Panc1 (cell line): Measurements from ENCODE around the gene SRSF9. TPM values are rescaled to one million over a fixed set of nuclear protein-coding genes. Genes with fewer than 3 reads are reported as not detected.

Source experiments
- ATAC-seq: fragments of 200-7000 bp; cut with Tn5 transposase; 2 replicates; pipeline ENCODE4 v1.9.1; 2020; ENCODE audit warnings: mild to moderate bottlenecking, moderate library complexity
- BruUV-seq: library from RNA; stranded (reverse); fragments of 400-500 nt; replicated peaks from 2 replicates; lab custom pipeline; 2021; lab: Mats Ljungman, UMichigan
- CTCF ChIA-PET: fragments of 300-600 bp; sonication (Branson Sonifier 250); formaldehyde crosslinking; loops from one replicate; lab custom pipeline; 2022; ENCODE audit warnings: antibody characterized with exemption; lab: Charles Lee
- POLR2A ChIA-PET: fragments of 300-600 bp; sonication (Branson Sonifier 250); formaldehyde crosslinking; loops from one replicate; lab custom pipeline; 2022; ENCODE audit warnings: antibody characterized with exemption; lab: Charles Lee
- DNase-seq: peaks from one replicate; pipeline ENCODE4 v3.0.0-alpha.2; 2010; ENCODE audit warnings: low read depth, low spot score
- H3K27ac ChIP-seq: 2 replicates; pipeline ENCODE4 v1.5.1; 2011; ENCODE audit warnings: mild to moderate bottlenecking, low read length, inconsistent platforms
- H3K27me3 ChIP-seq: fragments of 200-500 bp; sonication (Bioruptor generic); 2 replicates; pipeline ENCODE4 v1.6.0; 2014; ENCODE audit warnings: low read length, inconsistent platforms; ENCODE audit not compliant: control insufficient read depth, insufficient read depth
- H3K36me3 ChIP-seq: fragments of 200-500 bp; sonication (Bioruptor generic); 2 replicates; pipeline ENCODE4 v1.5.1; 2014; ENCODE audit warnings: inconsistent platforms, mild to moderate bottlenecking, low read length, moderate library complexity; ENCODE audit not compliant: control insufficient read depth, insufficient read depth
- H3K4me1 ChIP-seq: 2 replicates; pipeline ENCODE4 v1.5.1; 2011; ENCODE audit warnings: inconsistent platforms, mild to moderate bottlenecking, low read length, moderate library complexity; ENCODE audit not compliant: control insufficient read depth, insufficient read depth
- H3K4me3 ChIP-seq, 2 experiments: 2 replicates each; pipeline ENCODE4 v1.5.1; 2011 to 2012; ENCODE audit warnings: low read depth in 2 of 2, low read length in 2 of 2, mild to moderate bottlenecking in 2 of 2, inconsistent platforms in 1 of 2, moderate library complexity in 1 of 2
- H3K9me3 ChIP-seq: fragments of 200-500 bp; sonication (Bioruptor generic); 2 replicates; pipeline ENCODE4 v1.5.1; 2014; ENCODE audit warnings: low read depth, mild to moderate bottlenecking, inconsistent platforms, low read length, moderate library complexity; ENCODE audit not compliant: control insufficient read depth, insufficient read depth
- POLR2AphosphoS5 ChIP-seq: IDR thresholded peaks from 2 replicates; pipeline ENCODE4 v1.6.1; 2012; ENCODE audit warnings: mild to moderate bottlenecking, low read depth, low read length, moderate library complexity
- SIN3A ChIP-seq: IDR thresholded peaks from 2 replicates; pipeline ENCODE4 v1.6.1; 2012; ENCODE audit warnings: low read depth, mild to moderate bottlenecking, low read length, moderate library complexity, borderline replicate concordance; ENCODE audit not compliant: insufficient read depth
- TCF7L2 ChIP-seq: IDR thresholded peaks from 2 replicates; pipeline ENCODE4 v1.6.1; 2011; ENCODE audit warnings: mild to moderate bottlenecking, low read depth, low read length, inconsistent platforms
- in situ Hi-C: cut with HindIII; loops from 2 replicates; pipeline ENCODE4 v1.10.0; 2016; ENCODE audit warnings: low sequenced_read_pairs, low pct_unique_long_range_greater_than_20kb
- intact Hi-C: fragments of 100-400 bp; cut with micrococcal nuclease; formaldehyde crosslinking; loops from one replicate; pipeline ENCODE4 v1.10.0; 2022; ENCODE audit not compliant: unreplicated experiment
- total RNA-seq: library from RNA; stranded (reverse); gene quantifications from one replicate; pipeline ENCODE4 v1.2.1, GENCODE V29; 2021; ENCODE audit not compliant: unreplicated experiment
- TF ChIP-seq, protein P1 (sequence below): fragments of 450-650 bp; IDR thresholded peaks from 2 replicates; pipeline ENCODE4 v1.5.1; 2017; ENCODE audit warnings: mild to moderate bottlenecking
- TF ChIP-seq, protein P2 (sequence below), 2 experiments: IDR thresholded peaks; 2 replicates each; pipeline ENCODE4 v1.6.1; 2011 to 2012; ENCODE audit warnings: low read depth in 2 of 2, control low read depth in 1 of 2, low read length in 1 of 2, mild to moderate bottlenecking in 1 of 2, moderate library complexity in 1 of 2; ENCODE audit not compliant: insufficient read depth in 1 of 2

The SRSF9 gene
- total RNA-seq, 1 experiment from 2014 or later = 269 TPM

DNA sequence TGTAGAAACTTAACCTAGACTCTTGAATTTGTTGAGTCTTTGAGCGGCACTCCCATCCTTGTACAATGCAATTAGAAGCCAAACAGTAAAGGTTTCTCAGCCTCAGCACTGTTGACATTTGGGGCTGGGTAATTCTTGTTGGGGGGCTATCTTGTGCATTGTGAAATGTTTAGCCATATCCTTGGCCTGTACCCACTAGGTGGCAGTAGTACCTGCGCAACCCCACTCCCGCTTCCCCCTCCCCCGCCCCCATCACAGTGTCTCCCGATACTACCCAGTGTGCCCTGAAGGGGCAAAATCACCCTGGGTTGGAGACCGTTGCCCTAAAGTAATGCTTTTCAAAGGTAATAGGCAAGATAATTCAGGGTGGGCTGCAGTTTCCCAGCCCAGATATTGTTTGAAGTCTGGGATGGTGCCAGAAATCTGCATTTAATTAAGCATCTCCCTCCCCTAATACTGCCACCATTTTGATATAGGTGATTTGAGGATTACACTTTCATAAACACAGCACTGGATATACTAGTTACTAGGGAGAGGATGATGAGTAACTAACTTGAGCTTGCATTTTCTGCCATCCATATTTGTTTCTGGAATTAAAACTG, 29.8 kb downstream of the SRSF9 start:
- intact Hi-C loops = no loop called here
- Histone ChIP-seq H3K36me3 (peaks cover 7% of the 10 kb centered on the region), H3K27me3 (no peaks in the 10 kb centered on the region), H3K4me3 (peak overlapping the region; percentile 80 to 84), H3K9me3 (no peaks in the 10 kb centered on the region), H3K27ac (no peak overlapping the region), H3K4me1 (peaks cover 11% of the 10 kb centered on the region)
- no TSS peak for BruUV-seq
- ChIA-PET POLR2A (interaction anchor here (0.6 kb wide), 1 partner anchor 116 kb away, joined by 8 read pairs; no protein-coding TSS in a partner anchor), CTCF (no interaction called here)
- no peak for TF ChIP-seq TCF7L2
- TF ChIP-seq, protein P1, sequence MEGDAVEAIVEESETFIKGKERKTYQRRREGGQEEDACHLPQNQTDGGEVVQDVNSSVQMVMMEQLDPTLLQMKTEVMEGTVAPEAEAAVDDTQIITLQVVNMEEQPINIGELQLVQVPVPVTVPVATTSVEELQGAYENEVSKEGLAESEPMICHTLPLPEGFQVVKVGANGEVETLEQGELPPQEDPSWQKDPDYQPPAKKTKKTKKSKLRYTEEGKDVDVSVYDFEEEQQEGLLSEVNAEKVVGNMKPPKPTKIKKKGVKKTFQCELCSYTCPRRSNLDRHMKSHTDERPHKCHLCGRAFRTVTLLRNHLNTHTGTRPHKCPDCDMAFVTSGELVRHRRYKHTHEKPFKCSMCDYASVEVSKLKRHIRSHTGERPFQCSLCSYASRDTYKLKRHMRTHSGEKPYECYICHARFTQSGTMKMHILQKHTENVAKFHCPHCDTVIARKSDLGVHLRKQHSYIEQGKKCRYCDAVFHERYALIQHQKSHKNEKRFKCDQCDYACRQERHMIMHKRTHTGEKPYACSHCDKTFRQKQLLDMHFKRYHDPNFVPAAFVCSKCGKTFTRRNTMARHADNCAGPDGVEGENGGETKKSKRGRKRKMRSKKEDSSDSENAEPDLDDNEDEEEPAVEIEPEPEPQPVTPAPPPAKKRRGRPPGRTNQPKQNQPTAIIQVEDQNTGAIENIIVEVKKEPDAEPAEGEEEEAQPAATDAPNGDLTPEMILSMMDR = peak; percentile 89
- in situ Hi-C loops = no loop called here
- ATAC-seq (peak; percentile 58), DNase-seq (no peak)

DNA sequence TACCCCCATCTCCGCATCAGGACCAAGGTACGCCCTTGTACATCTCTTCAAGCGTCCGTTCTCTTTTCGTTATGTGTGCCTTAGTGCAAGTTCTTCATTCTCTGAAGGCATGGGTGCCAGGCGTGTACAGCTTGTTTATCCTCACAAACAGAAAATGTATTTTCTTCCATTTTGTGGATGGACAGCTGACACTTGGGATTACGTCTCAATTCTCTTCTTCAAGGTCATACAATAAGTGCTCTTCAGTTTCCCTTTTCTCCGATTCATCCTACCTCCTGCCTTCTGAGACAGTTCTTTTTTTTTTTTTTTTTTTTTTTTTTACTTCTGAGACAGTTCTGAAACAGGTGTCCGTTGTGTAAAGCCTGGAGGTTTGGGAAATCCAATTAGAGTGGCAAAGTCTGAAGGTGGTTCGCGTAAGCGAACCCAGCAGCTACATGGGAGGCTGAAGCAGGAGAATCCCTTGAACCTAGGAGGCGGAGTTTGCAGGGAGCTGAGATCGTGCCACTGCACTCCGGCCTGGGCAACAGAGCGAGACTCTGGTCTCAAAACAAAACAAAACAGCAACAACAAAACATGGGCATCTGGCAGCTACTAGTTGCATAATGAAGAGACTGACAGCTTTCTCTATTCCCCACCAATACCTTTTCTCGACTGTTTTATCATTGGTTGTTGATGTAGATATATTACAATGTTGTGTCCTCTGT, 30.9 kb downstream of the SRSF9 start:
- ChIA-PET POLR2A (no interaction called here), CTCF (interaction anchor here (1.5 kb wide), 1 partner anchor 112 kb away, joined by 4 read pairs; no protein-coding TSS in a partner anchor)
- in situ Hi-C loops = no loop called here
- TSS peak; percentile 95 for BruUV-seq
- no peaks in the 10 kb centered on the region for H3K27me3 ChIP-seq
- no peak for TF ChIP-seq POLR2AphosphoS5
- no peak for TF ChIP-seq TCF7L2
- no peak for TF ChIP-seq SIN3A
- TF ChIP-seq, protein P1 = no peak
- TF ChIP-seq, protein P2, sequence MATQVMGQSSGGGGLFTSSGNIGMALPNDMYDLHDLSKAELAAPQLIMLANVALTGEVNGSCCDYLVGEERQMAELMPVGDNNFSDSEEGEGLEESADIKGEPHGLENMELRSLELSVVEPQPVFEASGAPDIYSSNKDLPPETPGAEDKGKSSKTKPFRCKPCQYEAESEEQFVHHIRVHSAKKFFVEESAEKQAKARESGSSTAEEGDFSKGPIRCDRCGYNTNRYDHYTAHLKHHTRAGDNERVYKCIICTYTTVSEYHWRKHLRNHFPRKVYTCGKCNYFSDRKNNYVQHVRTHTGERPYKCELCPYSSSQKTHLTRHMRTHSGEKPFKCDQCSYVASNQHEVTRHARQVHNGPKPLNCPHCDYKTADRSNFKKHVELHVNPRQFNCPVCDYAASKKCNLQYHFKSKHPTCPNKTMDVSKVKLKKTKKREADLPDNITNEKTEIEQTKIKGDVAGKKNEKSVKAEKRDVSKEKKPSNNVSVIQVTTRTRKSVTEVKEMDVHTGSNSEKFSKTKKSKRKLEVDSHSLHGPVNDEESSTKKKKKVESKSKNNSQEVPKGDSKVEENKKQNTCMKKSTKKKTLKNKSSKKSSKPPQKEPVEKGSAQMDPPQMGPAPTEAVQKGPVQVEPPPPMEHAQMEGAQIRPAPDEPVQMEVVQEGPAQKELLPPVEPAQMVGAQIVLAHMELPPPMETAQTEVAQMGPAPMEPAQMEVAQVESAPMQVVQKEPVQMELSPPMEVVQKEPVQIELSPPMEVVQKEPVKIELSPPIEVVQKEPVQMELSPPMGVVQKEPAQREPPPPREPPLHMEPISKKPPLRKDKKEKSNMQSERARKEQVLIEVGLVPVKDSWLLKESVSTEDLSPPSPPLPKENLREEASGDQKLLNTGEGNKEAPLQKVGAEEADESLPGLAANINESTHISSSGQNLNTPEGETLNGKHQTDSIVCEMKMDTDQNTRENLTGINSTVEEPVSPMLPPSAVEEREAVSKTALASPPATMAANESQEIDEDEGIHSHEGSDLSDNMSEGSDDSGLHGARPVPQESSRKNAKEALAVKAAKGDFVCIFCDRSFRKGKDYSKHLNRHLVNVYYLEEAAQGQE (IDR thresholded peaks at IDR 0.05; ENCODE audit: insufficient read depth in 1 of 2, low read depth in 2 of 2, low read length in 1 of 2) = no peak
- peak overlapping the region; percentile 80 to 84 for H3K4me3 ChIP-seq
- no peaks in the 10 kb centered on the region for H3K9me3 ChIP-seq
- intact Hi-C loops = no loop called here
- peaks cover 9% of the 10 kb centered on the region for H3K4me1 ChIP-seq
- H3K36me3 ChIP-seq = peaks cover 7% of the 10 kb centered on the region
- DNase-seq = no peak
- ATAC-seq = peak; percentile 16
- peak overlapping the region; percentile 81 for H3K27ac ChIP-seq
